Peyer's patch (tissue), 4 donors: Measurements from ENCODE around the gene RHBDL1. TPM values are rescaled to one million over a fixed set of nuclear protein-coding genes. Genes with fewer than 3 reads are reported as not detected.

ENCODE experiments used
- DNase-seq, 3 donors: peaks; one replicate each; pipeline ENCODE4 v3.0.0-alpha.2; 2017 to 2019
- H3K27ac ChIP-seq, 4 donors: fragments of 200-600 bp; sonication (generic); one replicate each; pipeline ENCODE4 v1.5.1; 2016 to 2019
- H3K27me3 ChIP-seq, 2 donors: fragments of 200-600 bp; sonication (generic); one replicate each; pipeline ENCODE4 v1.5.1; 2019
- H3K36me3 ChIP-seq, 3 donors: fragments of 200-600 bp; sonication (generic); one replicate each; pipeline ENCODE4 v1.5.1; 2016 to 2019
- H3K4me1 ChIP-seq, 4 donors: fragments of 200-600 bp; sonication (generic); one replicate each; pipeline ENCODE4 v1.5.1; 2016 to 2019
- H3K4me3 ChIP-seq, 4 donors: fragments of 200-600 bp; sonication (generic); 1 replicate in 3 of 4; 2 replicates in 1 of 4; pipeline ENCODE4 v1.5.1; 2016 to 2019; ENCODE audit warnings: mild to moderate bottlenecking in 1 of 4
- H3K9me3 ChIP-seq, 4 donors: fragments of 200-600 bp; sonication (generic); one replicate each; pipeline ENCODE4 v1.5.1; 2016 to 2019; ENCODE audit warnings: mild to moderate bottlenecking in 1 of 4
- CTCF ChIP-seq, 6 experiments: fragments of 450-650 bp in 4 of 6; fragments of 200-600 bp in 2 of 6; sonication (generic) in 1 of 6; IDR thresholded peaks; one replicate each; pipeline ENCODE4 v1.5.1; 2017 to 2019; ENCODE audit warnings: antibody characterized with exemption in 6 of 6, mild to moderate bottlenecking in 3 of 6, moderate library complexity in 1 of 6
- POLR2A ChIP-seq, 2 donors: fragments of 450-650 bp; IDR thresholded peaks; one replicate each; pipeline ENCODE4 v1.5.1; 2017; ENCODE audit warnings: antibody characterized with exemption in 2 of 2, mild to moderate bottlenecking in 2 of 2, moderate library complexity in 2 of 2
- total RNA-seq, 4 donors: library from RNA; depleted of rRNA; stranded (reverse); fragments of >200 nt; gene quantifications; one replicate each; pipeline ENCODE4 v1.1.0, GENCODE V29; 2016

Gene RHBDL1
- total RNA-seq, 4 donors from 2014 or later: 4.1 to 13.6 (median 9.9) TPM

- Histone ChIP-seq H3K27me3 (no peaks in the 10 kb centered on the region), H3K9me3 (no peaks in the 10 kb centered on the region), H3K27ac (peak within 1 kb of the TSS; percentile 83 to 93 (median 86)), H3K36me3 (peaks cover 0 to 37% (median 0%) of the 10 kb centered on the region in 3 donors), H3K4me1 (peaks cover 3 to 18% (median 9%) of the 10 kb centered on the region in 4 donors), H3K4me3 (peak within 1 kb of the TSS; percentile 82 to 99 (median 90))
- DNase-seq: peak; percentile 92 to 97 (median 97)
- TF ChIP-seq CTCF (IDR thresholded peaks at IDR 0.05): peak; percentile 91 to 98 (median 96)
- TF ChIP-seq POLR2A (IDR thresholded peaks at IDR 0.05): peak in 1 of 2 donors; percentile 76
These were observed 7.5 kb upstream of the RHBDL1 start, which contains the start of gene RHOT2 for GRCh38 chr16:667780-668518. RHOT2 (plus strand) TSS chr16:668132; CDS start chr16:668200, 68 bp downstream.

- H3K4me1 ChIP-seq: peaks cover 3 to 18% (median 9%) of the 10 kb centered on the region in 4 donors
- H3K27ac ChIP-seq: peak overlapping the region; percentile 83 to 93 (median 86)
- peaks cover 0 to 44% (median 0%) of the 10 kb centered on the region in 3 donors for H3K36me3 ChIP-seq
- H3K9me3 ChIP-seq: no peaks in the 10 kb centered on the region
- no peak for TF ChIP-seq CTCF (IDR thresholded peaks at IDR 0.05)
- TF ChIP-seq POLR2A (IDR thresholded peaks at IDR 0.05): no peak
- H3K27me3 ChIP-seq: no peaks in the 10 kb centered on the region
- no peak for DNase-seq
- H3K4me3 ChIP-seq: peak overlapping the region; percentile 82 to 99 (median 90)
These were observed 6.8 kb upstream of the RHBDL1 start for GRCh38 chr16:668519-669171.

- H3K4me1 ChIP-seq: peaks cover 3 to 22% (median 9%) of the 10 kb centered on the region in 4 donors
- TF ChIP-seq POLR2A (IDR thresholded peaks at IDR 0.05) (no peak), CTCF (IDR thresholded peaks at IDR 0.05) (no peak)
- DNase-seq: no peak
- H3K9me3 ChIP-seq: no peaks in the 10 kb centered on the region
- H3K4me3 ChIP-seq: no peak overlapping the region
- H3K27ac ChIP-seq: no peak overlapping the region
- H3K36me3 ChIP-seq: peaks cover 0 to 50% (median 0%) of the 10 kb centered on the region in 3 donors
- no peaks in the 10 kb centered on the region for H3K27me3 ChIP-seq
These were observed 5.8 kb upstream of the RHBDL1 start for GRCh38 chr16:669666-670065.

- Histone ChIP-seq H3K9me3 (no peaks in the 10 kb centered on the region), H3K27me3 (no peaks in the 10 kb centered on the region), H3K36me3 (peaks cover 0 to 50% (median 0%) of the 10 kb centered on the region in 3 donors), H3K27ac (no peak overlapping the region), H3K4me1 (peaks cover 5 to 31% (median 16%) of the 10 kb centered on the region in 4 donors), H3K4me3 (no peak overlapping the region)
- TF ChIP-seq POLR2A (IDR thresholded peaks at IDR 0.05) (no peak), CTCF (IDR thresholded peaks at IDR 0.05) (no peak)
- DNase-seq: no peak
These were observed 4.8 kb upstream of the RHBDL1 start for GRCh38 chr16:670485-671352.
